ENCODE measurements around the gene YWHAH. TPM values are rescaled to one million over a fixed set of nuclear protein-coding genes. Genes with fewer than 3 reads are reported as not detected.

The YWHAH gene
- polyA plus RNA-seq, 12 donors: 88.2 to 125 (median 102) TPM; not detected in 1

- DNase-seq: no peak
Observed at GRCh38 chr22:31945443-31945855, 1.1 kb downstream of the YWHAH start.

GRCh38 chr22:31945971-31946680 lies 1.8 kb downstream of the YWHAH start:
- no peak for DNase-seq

- no peak for DNase-seq
Observed at GRCh38 chr22:31947296-31947695, 3.0 kb downstream of the YWHAH start.

GRCh38 chr22:31948002-31948401 lies 3.7 kb downstream of the YWHAH start:
- DNase-seq: no peak

- DNase-seq: no peak
Observed at GRCh38 chr22:31950226-31950625, 5.9 kb downstream of the YWHAH start.

- no peak for DNase-seq
Observed at GRCh38 chr22:31951194-31952093, 7.1 kb downstream of the YWHAH start.

- DNase-seq: no peak
Observed at GRCh38 chr22:31952094-31952401, 7.7 kb downstream of the YWHAH start.

GRCh38 chr22:31952472-31952871 lies 8.1 kb downstream of the YWHAH start:
- no peak for DNase-seq

GRCh38 chr22:31953261-31953660 lies 8.9 kb downstream of the YWHAH start:
- no peak for DNase-seq

GRCh38 chr22:31954535-31955523 lies 10.5 kb downstream of the YWHAH start:
- no peak for DNase-seq

GRCh38 chr22:31956360-31956759 lies 12.0 kb downstream of the YWHAH start:
- DNase-seq: no peak

- no peak for DNase-seq
Observed at GRCh38 chr22:31957970-31958594, 13.7 kb downstream of the YWHAH start.

GRCh38 chr22:31958625-31959239 lies 14.4 kb downstream of the YWHAH start:
- no peak for DNase-seq

- no peak for DNase-seq
Observed at GRCh38 chr22:31960767-31961166, 16.4 kb downstream of the YWHAH start.

- no peak for DNase-seq
Observed at GRCh38 chr22:31962387-31963125, 18.2 kb downstream of the YWHAH start.

GRCh38 chr22:31968022-31968421 lies 23.7 kb downstream of the YWHAH start:
- DNase-seq: no peak

- DNase-seq: no peak
Observed at GRCh38 chr22:31969789-31970489, 25.6 kb downstream of the YWHAH start.

GRCh38 chr22:31970490-31971444 lies 26.4 kb downstream of the YWHAH start:
- DNase-seq: peak; percentile 83

All from muscle of arm (tissue), 12 donors.